Measurements from ENCODE around the gene CRADD.

GRCh38 chr12:93857279-93857938 lies 180.2 kb downstream of the CRADD start:
- no peak for TF ChIP-seq EZH2 (IDR thresholded peaks at IDR 0.05; ENCODE audit: borderline replicate concordance, low read depth, low read length, severe bottlenecking)
- TF ChIP-seq CTCF (IDR thresholded peaks at IDR 0.05; ENCODE audit: extremely low read depth in 1 of 2, insufficient read depth in 1 of 2, low read depth in 1 of 2, low read length in 2 of 2): no peak
- TF ChIP-seq POLR2A (IDR thresholded peaks at IDR 0.05; ENCODE audit: low read depth, low read length): no peak
- TF ChIP-seq FOS (IDR thresholded peaks at IDR 0.05; ENCODE audit: borderline replicate concordance, insufficient read depth, low read length): no peak
- no peak for TF ChIP-seq POLR2AphosphoS5 (IDR thresholded peaks at IDR 0.05; ENCODE audit: insufficient read depth, low read depth, low read length)
- no peak for TF ChIP-seq GATA2 (IDR thresholded peaks at IDR 0.05; ENCODE audit: insufficient read depth, insufficient read length, low read depth, low read length)
